NOMO-1 (cell line): ENCODE data around the gene WDR70.
"Not testable (repeated sequence)": the region's sequence is repeated elsewhere in the genome, so short reads cannot be mapped to it uniquely, and the experiment has no call there.

Experiments used
- DNase-seq, 2 experiments: peaks; one replicate each; lab custom pipeline; 2025; ENCODE audit not compliant: unreplicated experiment in 2 of 2; lab: John Stamatoyannopoulos, UW

WDR70 gene

DNA sequence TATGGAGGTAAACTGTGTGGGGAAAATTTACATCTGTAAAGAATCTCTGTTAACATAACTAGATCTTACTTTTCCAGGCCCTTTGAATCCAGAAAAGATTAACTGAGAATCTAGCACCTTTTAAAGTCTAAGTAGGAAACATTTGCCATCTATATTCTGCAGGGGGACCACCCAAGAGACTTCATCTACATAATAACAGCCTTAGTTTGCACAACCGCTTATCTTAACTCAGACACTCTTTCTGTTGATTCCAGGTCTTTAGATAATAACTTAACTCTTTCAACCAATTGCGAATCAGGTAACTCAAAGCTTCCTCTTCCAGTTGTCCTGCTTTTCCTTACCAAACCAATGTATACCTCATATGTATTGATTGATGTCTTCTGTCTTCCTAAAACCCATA is 407.3 kb downstream of the WDR70 start:
- no peak for DNase-seq

DNA sequence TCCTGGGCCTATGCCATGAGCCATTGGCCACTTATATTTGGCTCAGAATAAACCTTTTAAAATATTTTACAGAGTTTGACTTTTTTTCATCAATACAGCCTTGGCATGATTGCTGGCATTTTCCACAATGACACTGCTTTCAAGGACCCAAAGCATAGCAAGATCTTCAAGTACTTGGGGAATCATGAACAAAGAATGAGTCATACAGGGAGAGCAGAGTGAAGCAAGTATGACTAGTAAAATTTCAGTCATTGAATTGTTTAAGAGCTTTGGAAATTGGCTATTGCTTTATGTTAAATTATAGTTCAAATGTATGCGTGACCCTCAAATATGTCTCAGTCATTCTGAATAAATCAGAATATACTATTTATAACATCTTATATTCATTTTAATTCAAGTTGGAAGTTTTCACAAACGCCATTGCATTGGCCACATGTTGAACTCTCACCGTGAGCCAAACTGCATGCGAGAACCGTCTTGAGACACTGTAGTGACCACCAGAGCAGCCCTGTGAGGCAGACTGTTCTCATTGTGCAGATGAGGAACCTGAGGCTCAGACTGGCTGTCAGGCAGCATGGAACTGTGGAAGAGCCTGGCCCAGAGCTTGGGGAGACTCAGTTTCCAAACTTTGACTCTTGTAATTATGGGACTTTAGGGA is 407.9 kb downstream of the WDR70 start:
- peak in 1 of 2 experiments; percentile 12 for DNase-seq

DNA sequence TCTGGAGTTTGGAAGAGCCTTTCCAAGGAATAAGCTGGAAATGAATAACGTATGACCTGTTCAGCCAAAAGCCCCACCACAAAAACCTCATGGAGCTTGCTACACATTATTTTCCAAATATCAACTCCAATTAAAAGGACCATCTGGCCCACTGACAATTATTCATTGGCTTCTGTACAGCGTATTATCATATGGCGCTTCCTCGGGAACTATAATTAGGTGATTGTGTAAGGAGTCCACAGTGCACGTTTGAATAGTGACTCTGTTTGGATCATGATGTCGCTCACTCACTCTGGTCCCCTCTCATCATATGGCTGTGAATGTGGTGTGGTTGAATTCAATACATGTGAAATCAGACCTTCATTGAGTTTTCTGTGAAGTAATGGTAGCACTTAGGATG is 408.6 kb downstream of the WDR70 start:
- no peak for DNase-seq

DNA sequence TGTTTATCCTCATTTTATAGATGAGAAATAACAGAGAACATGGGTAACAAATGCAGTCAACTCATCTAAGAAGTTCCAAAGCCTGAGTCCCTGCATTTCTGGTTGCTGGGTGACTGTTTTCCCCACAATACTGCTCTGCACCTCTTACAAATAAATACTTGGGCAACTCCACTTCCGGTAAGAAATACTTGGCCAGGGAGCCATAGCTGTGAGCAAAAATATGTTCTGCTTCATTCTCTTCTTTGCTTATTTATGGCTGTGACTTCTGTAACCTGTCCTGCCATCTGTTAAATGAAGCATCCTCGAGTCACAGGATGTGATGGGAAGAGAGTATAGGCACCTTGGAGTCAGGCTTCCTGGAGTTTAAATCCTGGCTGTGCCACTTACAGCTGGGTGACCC is 410.9 kb downstream of the WDR70 start:
- no peak for DNase-seq

DNA sequence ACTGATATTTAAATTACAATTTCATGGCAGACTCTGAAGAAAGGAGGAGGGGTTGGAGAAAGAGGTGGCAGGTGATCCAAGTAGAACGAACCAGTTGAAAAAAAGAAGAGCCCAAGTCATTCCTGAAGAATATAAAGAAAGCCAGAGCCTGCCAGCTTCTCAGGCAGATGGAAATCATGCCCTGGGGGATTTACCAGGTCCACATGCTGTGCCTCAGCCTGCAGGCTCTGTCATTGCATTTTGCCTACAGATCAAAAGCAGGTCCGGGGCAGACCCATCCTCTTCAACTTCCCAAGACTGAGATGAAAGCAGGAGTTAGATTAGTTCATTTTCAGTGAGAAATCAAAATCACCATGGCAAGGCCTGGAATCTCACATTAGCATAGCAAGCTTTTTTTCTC is 412.2 kb downstream of the WDR70 start:
- no peak for DNase-seq

DNA sequence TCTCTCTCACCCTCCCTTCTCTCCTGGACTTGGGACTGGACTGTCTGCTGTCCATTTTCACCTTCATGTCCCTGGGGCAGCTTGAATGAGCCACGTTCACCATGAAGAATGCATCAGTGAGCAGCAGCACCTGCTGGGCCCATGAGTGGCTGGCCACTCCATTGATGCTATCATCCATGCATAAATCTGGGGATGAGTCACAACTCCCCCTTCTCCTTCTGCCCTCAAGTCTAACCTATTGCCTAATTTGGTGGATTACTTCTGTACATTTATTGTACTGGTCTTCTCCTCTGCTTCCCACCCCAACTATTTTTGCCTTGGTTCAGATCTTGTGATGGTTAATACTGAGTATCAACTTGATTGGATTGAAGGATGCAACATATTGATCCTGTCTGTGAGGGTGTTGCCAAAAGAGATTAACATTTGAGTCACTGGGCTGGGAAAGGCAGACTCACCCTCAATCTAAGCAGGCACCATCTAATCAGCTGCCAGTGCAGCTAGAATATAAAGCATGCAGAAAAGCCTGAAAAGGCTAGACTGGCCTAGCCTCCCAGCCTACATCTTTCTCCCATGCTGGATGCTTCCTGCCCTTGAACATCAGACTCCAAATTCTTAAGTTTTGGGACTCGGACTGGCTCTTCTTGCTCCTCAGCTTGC is 414.0 kb downstream of the WDR70 start:
- peak; percentile 52 to 64 for DNase-seq

DNA sequence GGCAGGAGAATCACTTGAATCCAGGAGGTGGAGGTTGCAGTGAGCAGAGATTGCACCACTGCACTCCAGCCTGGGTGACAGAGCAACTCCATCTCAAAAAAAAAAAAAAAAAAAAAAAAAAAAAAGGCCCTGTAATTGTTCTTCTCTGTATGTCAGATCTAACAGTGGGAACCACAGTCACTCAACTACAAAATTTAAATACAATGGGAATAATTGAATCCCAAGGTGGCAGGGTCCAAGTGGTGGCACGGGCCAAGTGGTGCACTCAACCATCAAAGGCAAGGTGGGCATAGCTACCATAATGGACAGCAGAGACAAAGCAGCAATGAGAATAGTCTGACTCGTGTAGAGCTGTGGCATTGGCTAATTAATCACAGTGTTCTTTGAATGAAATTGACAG is 416.2 kb downstream of the WDR70 start:
- not testable (repeated sequence) for DNase-seq

DNA sequence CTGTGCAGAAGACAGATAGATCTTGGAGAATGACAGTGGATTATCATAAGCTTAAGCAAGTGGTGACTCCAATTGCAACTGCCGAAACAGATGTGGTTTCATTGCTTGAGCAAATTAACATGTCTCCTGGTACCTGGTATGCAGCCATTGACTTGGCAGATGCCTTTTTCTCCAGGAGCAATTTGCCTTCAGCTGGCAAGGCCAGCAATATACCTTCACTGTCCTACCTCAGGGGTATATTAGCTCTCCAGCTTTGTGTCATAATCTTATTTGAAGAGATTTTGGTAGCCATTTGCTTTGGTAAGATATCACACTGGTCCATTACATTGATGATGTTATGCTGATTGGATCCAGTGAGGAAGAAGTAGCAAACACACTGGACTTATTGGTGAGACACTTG is 417.3 kb downstream of the WDR70 start:
- not testable (repeated sequence) for DNase-seq

DNA sequence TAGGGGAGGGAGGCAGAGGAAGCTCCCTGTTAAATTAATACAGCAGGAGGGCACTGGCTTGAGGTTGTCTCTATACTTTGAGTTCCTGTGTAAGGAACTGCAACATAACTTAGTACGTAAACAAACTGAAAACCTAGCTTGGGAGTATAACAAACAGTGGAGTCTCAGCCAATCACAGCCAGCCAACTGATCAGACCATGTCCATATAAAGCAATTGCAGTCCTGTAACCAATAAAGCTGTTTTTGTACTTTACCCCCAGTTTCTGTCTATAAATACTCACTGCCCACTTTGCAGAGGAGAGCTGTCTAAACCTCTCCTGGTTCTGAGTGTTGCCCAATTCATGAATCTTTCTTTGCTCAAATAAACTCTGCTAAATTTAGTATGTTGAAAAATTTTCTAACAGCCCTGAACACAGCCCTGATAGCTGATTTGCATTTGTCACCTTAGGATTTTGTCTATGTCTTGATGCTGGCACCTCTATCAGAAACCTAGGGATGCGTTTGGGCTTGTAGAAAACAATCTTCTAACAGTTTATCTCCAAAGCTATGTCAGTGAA is 420.8 kb downstream of the WDR70 start:
- peak; percentile 65 to 88 for DNase-seq

DNA sequence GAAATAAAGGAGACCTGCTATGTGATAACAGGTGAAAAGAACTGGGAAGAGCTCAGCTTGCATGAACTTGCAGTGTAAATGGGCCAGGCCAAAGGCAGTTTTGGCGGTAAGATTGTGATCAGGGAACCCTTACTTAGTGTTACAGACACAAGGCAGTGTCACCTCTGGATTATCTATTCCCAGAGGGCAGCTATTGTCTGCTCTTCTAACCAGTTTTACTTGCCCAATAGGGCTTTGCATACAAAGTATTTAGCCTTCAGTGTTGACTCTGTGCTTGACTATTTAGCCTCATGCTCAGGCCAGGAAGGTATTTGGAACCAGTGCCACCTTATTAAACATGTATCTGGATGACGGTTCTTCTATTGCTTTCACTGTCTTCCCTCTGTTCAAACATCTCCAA is 422.4 kb downstream of the WDR70 start:
- no peak for DNase-seq
